ENCODE results near the gene PTPRCAP.
A peak's percentile ranks its signal among the peaks of the same experiment; 100 is the strongest.
"Not testable (repeated sequence)": the region's sequence is repeated elsewhere in the genome, so short reads cannot be mapped to it uniquely, and the experiment has no call there.

The PTPRCAP gene, protein sequence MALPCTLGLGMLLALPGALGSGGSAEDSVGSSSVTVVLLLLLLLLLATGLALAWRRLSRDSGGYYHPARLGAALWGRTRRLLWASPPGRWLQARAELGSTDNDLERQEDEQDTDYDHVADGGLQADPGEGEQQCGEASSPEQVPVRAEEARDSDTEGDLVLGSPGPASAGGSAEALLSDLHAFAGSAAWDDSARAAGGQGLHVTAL

DNA sequence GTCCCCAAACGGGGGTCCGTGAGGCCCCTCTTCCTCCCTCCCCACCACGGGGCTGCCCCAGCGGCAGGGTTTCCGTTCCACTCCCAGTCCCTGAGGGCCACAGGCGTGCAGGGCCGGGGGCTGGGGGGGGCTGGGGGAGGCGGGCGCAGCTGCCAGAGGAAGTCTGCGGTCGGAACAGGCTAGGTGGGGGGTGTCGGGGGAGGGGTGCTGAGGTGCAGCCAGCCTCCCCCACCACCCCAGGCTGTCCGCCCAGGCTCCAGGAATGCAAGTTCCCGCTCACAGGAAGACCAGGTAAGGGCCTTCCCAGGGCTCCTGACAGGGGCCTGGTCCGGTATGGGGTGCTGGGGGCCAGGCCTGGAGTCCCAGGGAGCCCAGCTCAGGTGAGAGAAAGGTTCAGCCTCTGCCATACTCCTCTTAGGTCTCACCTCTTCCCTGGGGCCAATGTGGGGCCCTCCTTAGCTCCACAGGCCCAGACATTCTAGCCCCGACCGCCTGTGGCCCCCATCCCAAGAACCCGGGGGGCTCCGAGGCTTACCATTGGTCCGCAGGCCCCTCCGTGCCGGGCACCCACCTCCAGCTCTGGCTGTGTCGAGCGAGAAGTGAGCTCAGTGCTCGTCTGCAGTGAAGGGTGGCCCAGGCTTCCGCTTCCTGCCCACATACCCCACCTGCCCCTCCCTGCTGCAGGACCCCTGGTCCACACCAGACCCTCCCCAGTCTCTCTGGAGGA lies at the start of gene PTPRCAP:
Gene PTPRCAP, minus strand, starts transcription at position 601 of the 727 bp plus-strand sequence. Its CDS starts 63 bp downstream, at position 538.
- DNase-seq (ENCODE audit: low read depth): peak; percentile 78

- no peak for DNase-seq (ENCODE audit: low read depth)
Observed at GRCh38 chr11:67486481-67487195, 49.2 kb upstream of the PTPRCAP start.

DNA sequence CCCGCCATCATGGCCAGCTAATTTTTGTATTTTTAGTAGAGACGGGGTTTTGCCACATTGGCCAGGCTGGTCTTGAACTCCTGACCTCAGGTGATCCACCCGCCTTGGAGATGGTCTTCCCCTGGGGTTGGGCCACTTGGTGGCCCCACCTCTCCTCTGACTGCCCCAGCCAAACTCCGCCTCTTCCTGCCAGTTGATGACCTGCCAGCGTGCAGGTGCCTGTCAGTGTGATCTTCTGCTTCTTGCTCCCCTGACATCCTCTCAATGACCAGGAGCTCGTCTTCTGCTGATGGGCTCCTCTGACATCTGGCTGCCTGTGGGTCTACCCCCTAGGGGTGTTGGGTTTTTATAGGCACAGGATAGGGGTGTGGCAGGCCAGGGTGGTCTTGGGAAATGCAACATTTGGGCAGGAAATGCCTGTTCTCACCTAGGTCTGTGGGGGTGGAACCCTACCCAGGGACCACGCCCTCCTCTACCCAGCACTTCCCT lies 48.4 kb upstream of the PTPRCAP start:
- DNase-seq (ENCODE audit: low read depth): not testable (repeated sequence)

- no peak for DNase-seq (ENCODE audit: low read depth)
Observed at GRCh38 chr11:67484847-67485311, 47.4 kb upstream of the PTPRCAP start.

GRCh38 chr11:67483831-67484665 lies 46.6 kb upstream of the PTPRCAP start:
- DNase-seq (ENCODE audit: low read depth): no peak

DNA sequence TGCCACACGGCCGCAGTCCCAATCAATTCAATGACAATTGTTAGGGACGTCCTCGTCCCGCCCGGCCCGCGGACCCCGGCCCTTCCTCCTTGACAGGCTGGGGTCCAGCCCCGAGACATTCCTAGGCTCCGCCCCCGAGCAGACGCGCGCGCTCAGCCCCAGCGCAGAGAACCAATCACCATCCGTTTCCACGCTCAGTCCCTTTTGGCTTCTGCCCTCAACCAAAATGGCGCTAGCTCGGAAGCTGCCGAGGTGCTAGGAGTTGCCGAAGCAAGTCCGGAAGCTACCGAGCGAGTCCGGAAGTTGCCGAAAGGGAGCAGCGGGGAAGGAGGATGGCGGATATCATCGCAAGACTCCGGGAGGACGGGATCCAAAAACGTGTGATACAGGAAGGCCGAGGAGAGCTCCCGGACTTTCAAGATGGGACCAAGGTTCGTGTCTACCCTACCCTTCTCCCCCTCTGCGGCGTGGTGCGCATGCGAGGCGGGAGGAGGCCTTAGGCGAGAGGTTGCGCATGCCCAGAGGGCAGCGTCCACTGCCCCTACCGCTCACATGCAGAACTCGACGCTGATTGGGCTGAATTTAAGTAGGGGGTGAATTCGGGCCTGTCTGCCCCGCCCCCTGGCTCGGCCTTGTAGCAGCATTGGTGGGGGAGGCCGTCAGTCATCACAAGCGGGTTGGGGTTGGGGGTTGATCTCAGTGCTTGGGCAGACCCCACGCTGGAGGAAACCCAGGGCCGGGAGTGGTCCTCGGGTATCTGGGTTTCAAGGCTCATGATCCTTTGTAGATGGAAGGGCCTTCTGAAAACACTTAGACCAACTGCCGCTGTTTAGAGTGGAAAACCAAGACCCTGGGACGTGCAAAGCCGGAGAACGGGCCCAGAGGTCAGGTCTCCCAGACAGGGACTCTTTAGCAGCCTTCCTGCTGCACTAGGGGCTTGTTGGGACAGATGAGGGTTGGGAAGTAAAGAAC lies 45.6 kb upstream of the PTPRCAP start, which contains the start of gene AIP:
Gene AIP, plus strand, starts transcription at position 200 of the 972 bp plus-strand sequence. Its CDS starts 133 bp downstream, at position 333.
- peak; percentile 94 for DNase-seq (ENCODE audit: low read depth)

- DNase-seq (ENCODE audit: low read depth): no peak
Observed at GRCh38 chr11:67482275-67482826, 44.9 kb upstream of the PTPRCAP start.

GRCh38 chr11:67477344-67478050 lies 40.0 kb upstream of the PTPRCAP start:
- DNase-seq (ENCODE audit: low read depth): not testable (repeated sequence)

DNA sequence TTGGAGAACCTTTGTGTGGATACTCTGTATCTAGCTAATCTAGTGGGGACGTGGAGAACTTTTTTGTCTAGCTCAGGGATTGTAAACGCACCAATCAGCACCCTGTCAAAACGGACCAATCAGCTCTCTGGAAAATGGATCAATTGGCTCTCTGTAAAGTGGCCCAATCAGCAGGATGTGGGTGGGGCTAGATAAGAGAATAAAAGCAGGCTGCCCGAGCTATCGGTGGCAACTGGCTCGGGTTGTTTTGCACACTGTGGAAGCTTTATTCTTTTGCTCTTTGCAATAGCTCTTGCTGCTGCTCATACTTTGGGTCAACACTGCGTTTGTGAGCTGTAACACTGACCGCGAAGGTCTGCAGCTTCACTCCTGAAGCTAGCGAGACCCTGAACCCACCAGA lies 39.2 kb upstream of the PTPRCAP start:
- DNase-seq (ENCODE audit: low read depth): not testable (repeated sequence)

DNA sequence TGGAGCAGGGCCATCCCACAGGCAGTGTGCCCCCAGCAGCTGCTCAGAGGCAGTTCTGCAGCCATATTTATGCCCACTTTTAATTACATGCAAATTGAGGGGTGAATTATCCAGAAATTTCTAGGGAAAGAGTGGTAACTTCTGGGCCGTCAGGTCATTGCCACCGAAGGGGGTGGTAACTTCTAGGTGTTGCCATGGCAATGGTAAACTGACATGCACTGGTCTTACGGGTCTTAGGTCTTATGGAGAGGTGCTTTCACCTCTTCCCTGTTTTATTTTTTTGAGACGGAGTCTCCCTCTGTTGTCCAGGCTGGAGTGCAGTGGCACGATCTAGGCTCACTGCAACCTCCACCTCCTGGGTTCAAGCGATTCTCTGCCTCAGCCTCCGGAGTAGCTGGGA lies 35.4 kb upstream of the PTPRCAP start:
- no peak for DNase-seq (ENCODE audit: low read depth)

GRCh38 chr11:67470337-67471002 lies 33.0 kb upstream of the PTPRCAP start:
- no peak for DNase-seq (ENCODE audit: low read depth)

DNA sequence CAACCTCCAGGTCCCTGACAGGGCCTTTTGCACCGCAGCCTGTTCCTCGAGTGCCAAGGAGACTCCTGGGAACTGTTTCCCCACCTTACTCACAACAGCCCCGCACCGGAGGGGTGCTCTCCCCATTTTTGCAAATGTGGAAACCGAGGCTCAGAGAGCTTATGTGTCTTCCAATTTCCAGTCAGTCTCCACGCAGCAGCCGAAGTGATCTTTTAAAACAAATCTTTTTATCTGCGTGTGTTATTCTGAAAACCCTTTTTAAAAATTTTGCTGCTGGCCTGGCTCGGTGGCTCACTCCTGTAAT lies 32.0 kb upstream of the PTPRCAP start:
- no peak for DNase-seq (ENCODE audit: low read depth)

- peak; percentile 91 for DNase-seq (ENCODE audit: low read depth)
Observed at GRCh38 chr11:67468759-67469507, 31.5 kb upstream of the PTPRCAP start, which contains the start of gene TMEM134. TSS of gene TMEM134 (minus strand) at chr11:67469251. CDS start at chr11:67469192, 59 bp downstream.

DNA sequence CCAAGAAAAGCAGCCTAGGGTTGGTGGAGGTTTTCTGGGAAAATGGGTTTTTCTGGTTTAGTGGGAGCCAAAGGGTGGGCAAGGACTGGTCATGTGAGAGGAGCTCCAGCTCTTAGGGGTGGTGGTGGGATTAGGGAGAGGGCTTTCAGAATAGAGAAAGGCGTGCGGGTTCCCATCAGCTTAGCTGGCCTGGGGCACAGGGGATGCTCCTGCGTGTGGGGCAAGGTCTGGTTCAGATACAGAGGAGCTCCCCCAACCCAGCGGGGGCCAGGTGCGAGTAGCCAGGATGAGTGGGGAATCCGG lies 30.9 kb upstream of the PTPRCAP start:
- no peak for DNase-seq (ENCODE audit: low read depth)

GRCh38 chr11:67468056-67468455 lies 30.6 kb upstream of the PTPRCAP start:
- no peak for DNase-seq (ENCODE audit: low read depth)

- DNase-seq (ENCODE audit: low read depth): no peak
Observed at GRCh38 chr11:67466962-67467771, 29.7 kb upstream of the PTPRCAP start.

- DNase-seq (ENCODE audit: low read depth): no peak
Observed at GRCh38 chr11:67466367-67466766, 28.9 kb upstream of the PTPRCAP start.

GRCh38 chr11:67465530-67465929 lies 28.0 kb upstream of the PTPRCAP start:
- DNase-seq (ENCODE audit: low read depth): not testable (repeated sequence)
